Dendritic cell treated with granulocyte-macrophage colony-stimulating factor and Interleukin-4, amounts not matched to agents 40 ng/mL and 50 ng/mL, for 4 days (primary cell): Measurements from ENCODE around the gene TTLL4.
A peak's percentile ranks its signal among the peaks of the same experiment; 100 is the strongest.
"Not testable (repeated sequence)": the region's sequence is repeated elsewhere in the genome, so short reads cannot be mapped to it uniquely, and the experiment has no call there.

Source experiments
- H3K27ac Mint-ChIP-seq: one replicate; pipeline ENCODE4 v1.8.0; 2022; ENCODE audit warnings: mild to moderate bottlenecking, mixed read lengths
- H3K27me3 Mint-ChIP-seq: one replicate; pipeline ENCODE4 v1.8.0; 2022; ENCODE audit warnings: mild to moderate bottlenecking, mixed read lengths
- H3K36me3 Mint-ChIP-seq: one replicate; pipeline ENCODE4 v1.8.0; 2022; ENCODE audit warnings: low read depth, mixed read lengths
- H3K4me1 Mint-ChIP-seq: one replicate; pipeline ENCODE4 v1.8.0; 2022; ENCODE audit warnings: low read depth, mixed read lengths
- H3K4me3 Mint-ChIP-seq: one replicate; pipeline ENCODE4 v1.8.0; 2022; ENCODE audit warnings: mild to moderate bottlenecking, moderate library complexity, mixed read lengths
- H3K9me3 Mint-ChIP-seq: one replicate; pipeline ENCODE4 v1.8.0; 2022; ENCODE audit warnings: mixed read lengths
- intact Hi-C: fragments of 100-400 bp; cut with micrococcal nuclease; formaldehyde crosslinking; loops from one replicate; pipeline ENCODE4 v1.15.0; 2022

The TTLL4 gene, protein sequence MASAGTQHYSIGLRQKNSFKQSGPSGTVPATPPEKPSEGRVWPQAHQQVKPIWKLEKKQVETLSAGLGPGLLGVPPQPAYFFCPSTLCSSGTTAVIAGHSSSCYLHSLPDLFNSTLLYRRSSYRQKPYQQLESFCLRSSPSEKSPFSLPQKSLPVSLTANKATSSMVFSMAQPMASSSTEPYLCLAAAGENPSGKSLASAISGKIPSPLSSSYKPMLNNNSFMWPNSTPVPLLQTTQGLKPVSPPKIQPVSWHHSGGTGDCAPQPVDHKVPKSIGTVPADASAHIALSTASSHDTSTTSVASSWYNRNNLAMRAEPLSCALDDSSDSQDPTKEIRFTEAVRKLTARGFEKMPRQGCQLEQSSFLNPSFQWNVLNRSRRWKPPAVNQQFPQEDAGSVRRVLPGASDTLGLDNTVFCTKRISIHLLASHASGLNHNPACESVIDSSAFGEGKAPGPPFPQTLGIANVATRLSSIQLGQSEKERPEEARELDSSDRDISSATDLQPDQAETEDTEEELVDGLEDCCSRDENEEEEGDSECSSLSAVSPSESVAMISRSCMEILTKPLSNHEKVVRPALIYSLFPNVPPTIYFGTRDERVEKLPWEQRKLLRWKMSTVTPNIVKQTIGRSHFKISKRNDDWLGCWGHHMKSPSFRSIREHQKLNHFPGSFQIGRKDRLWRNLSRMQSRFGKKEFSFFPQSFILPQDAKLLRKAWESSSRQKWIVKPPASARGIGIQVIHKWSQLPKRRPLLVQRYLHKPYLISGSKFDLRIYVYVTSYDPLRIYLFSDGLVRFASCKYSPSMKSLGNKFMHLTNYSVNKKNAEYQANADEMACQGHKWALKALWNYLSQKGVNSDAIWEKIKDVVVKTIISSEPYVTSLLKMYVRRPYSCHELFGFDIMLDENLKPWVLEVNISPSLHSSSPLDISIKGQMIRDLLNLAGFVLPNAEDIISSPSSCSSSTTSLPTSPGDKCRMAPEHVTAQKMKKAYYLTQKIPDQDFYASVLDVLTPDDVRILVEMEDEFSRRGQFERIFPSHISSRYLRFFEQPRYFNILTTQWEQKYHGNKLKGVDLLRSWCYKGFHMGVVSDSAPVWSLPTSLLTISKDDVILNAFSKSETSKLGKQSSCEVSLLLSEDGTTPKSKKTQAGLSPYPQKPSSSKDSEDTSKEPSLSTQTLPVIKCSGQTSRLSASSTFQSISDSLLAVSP

DNA sequence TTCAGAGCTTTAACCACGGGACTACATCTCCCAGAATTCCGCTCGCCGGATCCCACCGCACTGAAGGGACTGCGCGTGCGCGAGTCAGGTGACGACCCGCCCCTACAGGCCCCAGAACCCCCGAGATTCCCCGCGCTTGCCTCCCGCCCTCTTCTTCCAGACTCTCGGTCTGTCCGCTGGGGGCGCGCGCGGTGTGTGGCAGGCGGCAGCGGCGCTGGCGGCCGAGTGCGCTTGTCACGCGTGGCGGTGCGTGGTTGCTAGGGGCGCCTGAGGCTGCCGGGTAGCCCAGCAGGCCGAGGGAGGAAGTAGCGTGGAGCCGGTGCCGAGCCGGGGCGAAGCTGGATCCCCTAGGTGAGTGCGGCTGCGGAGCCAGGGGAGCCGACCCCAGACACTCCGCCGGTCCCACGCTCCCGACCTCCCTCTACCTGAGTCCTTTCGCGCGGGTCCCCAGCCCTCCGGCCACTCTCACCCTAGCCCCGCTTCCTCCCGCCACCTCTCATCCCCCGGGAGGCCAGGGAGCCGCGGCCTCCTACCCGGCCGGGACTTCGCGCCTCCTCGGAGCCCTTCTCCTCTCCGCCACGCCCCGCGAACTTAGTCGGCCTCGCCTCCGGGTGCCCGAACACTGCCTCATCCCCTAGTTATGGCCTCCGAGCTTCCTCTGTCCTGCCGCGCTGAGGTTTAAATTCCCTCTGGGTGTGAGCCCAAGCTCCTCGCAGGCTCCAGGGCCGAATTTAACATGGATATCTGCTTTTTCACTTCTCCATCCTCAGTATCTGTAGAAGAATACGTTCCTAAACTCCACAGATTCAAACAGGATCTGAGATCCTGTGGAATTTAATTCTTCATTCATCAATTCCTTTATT lies at the start of gene TTLL4:
Gene TTLL4, plus strand, starts transcription at position 149 of the 863 bp plus-strand sequence. CDS start 26,842 bp downstream, outside the sequence.
- intact Hi-C loops = loop anchor here (1.0 to 5.0 kb wide), 4 partner anchors 34 to 136 kb away; partner anchors contain the start of genes BCS1L, RNF25, STK36 and ZNF142
- H3K27ac Mint-ChIP-seq = peak within 1 kb of the TSS; percentile 93
- H3K4me3 Mint-ChIP-seq = peak within 1 kb of the TSS; percentile 84
- peaks cover 4% of the 10 kb centered on the region for H3K27me3 Mint-ChIP-seq
- peaks cover 9% of the 10 kb centered on the region for H3K36me3 Mint-ChIP-seq
- peaks cover 18% of the 10 kb centered on the region for H3K4me1 Mint-ChIP-seq
- H3K9me3 Mint-ChIP-seq = no peaks in the 10 kb centered on the region

- no peak overlapping the region for H3K27ac Mint-ChIP-seq
- H3K9me3 Mint-ChIP-seq = no peaks in the 10 kb centered on the region
- no peaks in the 10 kb centered on the region for H3K27me3 Mint-ChIP-seq
- intact Hi-C loops = no loop called here
- no peak overlapping the region for H3K4me3 Mint-ChIP-seq
- peaks cover 25% of the 10 kb centered on the region for H3K4me1 Mint-ChIP-seq
- peaks cover 82% of the 10 kb centered on the region for H3K36me3 Mint-ChIP-seq
These were observed 48.3 kb upstream of the TTLL4 start for GRCh38 chr2:218662377-218662776.

DNA sequence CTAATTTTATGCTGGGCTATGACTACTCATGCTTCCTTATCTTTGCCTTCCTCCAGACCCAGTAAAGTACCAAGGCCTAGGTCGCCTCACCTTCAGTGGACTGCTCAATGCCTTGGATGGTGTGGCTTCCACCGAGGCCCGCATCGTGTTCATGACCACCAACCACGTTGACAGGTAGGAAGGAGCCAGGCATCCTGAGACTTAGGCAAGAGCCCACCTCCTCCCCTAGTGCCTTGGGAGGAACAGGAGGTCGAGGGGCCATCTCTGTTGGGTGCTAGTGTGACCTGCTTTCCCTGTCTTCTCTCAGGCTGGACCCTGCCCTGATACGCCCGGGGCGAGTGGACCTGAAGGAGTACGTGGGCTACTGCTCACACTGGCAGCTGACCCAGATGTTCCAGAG lies 47.8 kb upstream of the TTLL4 start:
- intact Hi-C loops = no loop called here
- no peak overlapping the region for H3K4me3 Mint-ChIP-seq
- no peak overlapping the region for H3K27ac Mint-ChIP-seq
- H3K36me3 Mint-ChIP-seq = peaks cover 82% of the 10 kb centered on the region
- no peaks in the 10 kb centered on the region for H3K27me3 Mint-ChIP-seq
- peaks cover 25% of the 10 kb centered on the region for H3K4me1 Mint-ChIP-seq
- H3K9me3 Mint-ChIP-seq = no peaks in the 10 kb centered on the region

GRCh38 chr2:218663901-218664300 lies 46.7 kb upstream of the TTLL4 start:
- Mint-ChIP-seq H3K36me3 (peaks cover 82% of the 10 kb centered on the region), H3K4me3 (no peak overlapping the region), H3K27me3 (no peaks in the 10 kb centered on the region), H3K27ac (no peak overlapping the region), H3K9me3 (no peaks in the 10 kb centered on the region), H3K4me1 (peaks cover 16% of the 10 kb centered on the region)
- intact Hi-C loops = no loop called here

- H3K4me1 Mint-ChIP-seq = peaks cover 13% of the 10 kb centered on the region
- H3K27ac Mint-ChIP-seq = no peak overlapping the region
- H3K9me3 Mint-ChIP-seq = no peaks in the 10 kb centered on the region
- no peak overlapping the region for H3K4me3 Mint-ChIP-seq
- intact Hi-C loops = no loop called here
- no peaks in the 10 kb centered on the region for H3K27me3 Mint-ChIP-seq
- H3K36me3 Mint-ChIP-seq = peaks cover 74% of the 10 kb centered on the region
These were observed 46.0 kb upstream of the TTLL4 start for GRCh38 chr2:218664653-218665052.

DNA sequence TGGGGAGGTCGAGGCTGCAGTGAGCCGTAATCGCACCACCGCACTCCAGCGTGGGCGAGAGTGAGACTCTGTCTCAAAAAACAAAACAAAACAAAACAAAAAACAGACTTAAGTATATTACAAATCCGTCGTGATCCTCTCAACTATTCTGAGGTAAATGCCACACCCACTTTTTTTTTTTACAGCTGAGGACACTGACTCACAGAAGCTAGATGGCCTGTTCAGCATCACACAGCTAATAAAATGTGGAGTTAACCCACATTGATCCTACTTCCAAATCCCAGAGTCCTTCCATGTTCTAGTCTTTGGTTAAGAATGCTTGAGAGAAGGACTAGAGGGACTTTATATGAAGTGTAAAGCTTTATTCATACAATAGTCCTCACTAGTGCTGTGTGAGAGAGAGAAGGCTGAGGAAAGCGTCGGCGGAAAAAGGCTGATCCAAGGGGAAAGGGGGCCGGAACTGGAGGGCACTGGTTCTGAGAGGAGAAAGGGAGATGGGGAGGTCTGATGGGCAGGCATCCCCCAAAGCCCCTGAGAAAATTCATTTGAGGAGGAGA lies 39.5 kb upstream of the TTLL4 start:
- Mint-ChIP-seq H3K27ac (peak overlapping the region; percentile 88), H3K9me3 (no peaks in the 10 kb centered on the region), H3K27me3 (no peaks in the 10 kb centered on the region), H3K4me1 (peaks cover 19% of the 10 kb centered on the region), H3K36me3 (peaks cover 40% of the 10 kb centered on the region), H3K4me3 (peak overlapping the region; percentile 95)
- intact Hi-C loops = no loop called here

DNA sequence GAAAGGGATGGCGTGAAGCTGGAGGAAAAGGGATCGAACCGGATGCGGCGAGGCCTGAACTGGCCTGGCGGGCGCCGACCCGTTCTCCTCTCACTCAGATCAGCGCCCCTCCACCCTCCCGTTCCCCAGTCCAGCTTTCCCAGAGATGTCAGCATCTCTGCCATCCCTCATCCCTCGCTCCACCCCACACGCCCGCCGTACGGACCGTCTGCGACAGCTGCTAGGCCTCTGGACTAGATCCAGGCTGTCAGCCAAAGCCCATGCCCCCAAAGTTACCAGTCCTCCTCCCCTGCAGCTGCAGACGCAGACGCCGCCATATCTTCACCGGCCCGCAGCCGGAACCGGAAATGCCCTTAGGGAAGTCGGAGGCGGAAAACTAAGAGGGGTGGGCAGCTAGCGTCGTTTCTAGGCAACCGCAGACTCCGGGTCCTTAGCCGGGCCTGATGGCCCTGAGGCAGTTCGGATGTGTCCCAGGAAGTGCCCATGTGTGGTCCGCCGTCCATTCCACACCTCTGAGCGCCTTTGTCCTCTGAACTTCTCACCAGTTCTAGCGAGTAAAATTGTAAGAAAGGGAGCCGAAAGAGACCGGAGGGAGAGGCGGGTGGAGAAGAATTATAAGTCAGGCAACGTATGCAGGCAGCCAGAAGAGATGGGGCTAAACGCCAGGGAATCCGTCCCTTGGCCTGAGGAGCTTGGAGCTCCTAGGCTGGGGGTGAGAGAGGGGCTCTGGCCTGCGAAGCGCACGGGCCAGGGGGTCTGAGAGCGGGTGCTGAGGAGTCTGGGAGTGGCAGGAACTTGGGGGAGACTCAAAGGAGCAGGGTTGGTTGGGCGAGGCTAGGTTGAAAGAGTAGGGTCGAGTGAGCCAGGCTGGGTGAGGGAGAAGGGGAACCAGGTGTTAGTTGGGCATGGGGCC lies 38.7 kb upstream of the TTLL4 start, which contains the start of the genes RNF25 and STK36:
Gene RNF25, minus strand, starts transcription at position 349 of the 913 bp plus-strand sequence. Its CDS starts 32 bp downstream, at position 317.
Gene STK36, plus strand, starts transcription at position 433 of the 913 bp plus-strand sequence. CDS start 744 bp downstream, outside the sequence.
- Mint-ChIP-seq H3K27me3 (no peaks in the 10 kb centered on the region), H3K4me3 (peak within 1 kb of the TSS; percentile 95), H3K27ac (peak within 1 kb of the TSS; percentile 88), H3K36me3 (peaks cover 39% of the 10 kb centered on the region), H3K4me1 (peaks cover 19% of the 10 kb centered on the region), H3K9me3 (no peaks in the 10 kb centered on the region)
- intact Hi-C loops = loop anchor here (2.0 kb wide), 1 partner anchor 39 kb away; the partner anchor contains the start of gene TTLL4

DNA sequence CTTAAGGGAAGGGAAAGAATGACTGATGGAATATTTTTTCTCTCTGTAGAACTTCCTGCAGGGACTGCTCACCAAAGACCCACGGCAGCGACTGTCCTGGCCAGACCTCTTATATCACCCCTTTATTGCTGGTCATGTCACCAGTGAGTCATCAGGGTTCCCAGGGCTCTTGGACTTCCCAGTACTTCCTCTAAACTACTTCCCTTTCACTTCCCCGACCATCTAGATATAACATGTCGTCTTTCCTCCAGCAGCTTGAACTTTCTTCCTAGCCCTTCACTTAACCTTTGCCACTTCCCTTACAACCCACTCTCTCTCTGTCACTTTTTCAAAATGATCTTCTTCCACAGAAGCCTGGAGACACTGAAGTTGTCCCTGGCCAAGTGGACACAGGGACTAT lies 31.5 kb upstream of the TTLL4 start:
- intact Hi-C loops = no loop called here
- H3K27ac Mint-ChIP-seq = no peak overlapping the region
- peaks cover 13% of the 10 kb centered on the region for H3K4me1 Mint-ChIP-seq
- H3K27me3 Mint-ChIP-seq = no peaks in the 10 kb centered on the region
- H3K36me3 Mint-ChIP-seq = peaks cover 11% of the 10 kb centered on the region
- no peak overlapping the region for H3K4me3 Mint-ChIP-seq
- no peaks in the 10 kb centered on the region for H3K9me3 Mint-ChIP-seq

DNA sequence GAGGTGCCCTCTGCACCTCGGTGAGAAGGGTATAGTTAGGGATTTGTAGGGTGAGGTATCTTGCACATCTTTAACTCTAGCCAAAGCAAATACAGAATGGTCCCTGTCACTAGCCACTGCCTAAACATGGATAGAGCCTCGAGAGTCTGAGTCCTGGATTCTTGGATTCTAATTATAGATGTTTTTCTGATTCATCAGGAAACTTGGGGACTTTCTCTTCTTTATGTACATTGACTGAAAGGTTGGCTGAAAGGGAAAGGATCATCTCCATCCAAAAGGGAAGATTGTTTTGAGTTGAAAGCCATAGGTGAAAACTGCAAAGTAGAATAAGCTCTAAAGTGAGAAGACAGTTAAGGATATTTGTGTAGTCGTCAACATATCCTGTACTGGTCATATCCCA lies 30.6 kb upstream of the TTLL4 start:
- Mint-ChIP-seq H3K9me3 (no peaks in the 10 kb centered on the region), H3K27me3 (no peaks in the 10 kb centered on the region), H3K27ac (no peak overlapping the region), H3K4me1 (peaks cover 13% of the 10 kb centered on the region), H3K36me3 (peaks cover 11% of the 10 kb centered on the region), H3K4me3 (no peak overlapping the region)
- intact Hi-C loops = no loop called here

DNA sequence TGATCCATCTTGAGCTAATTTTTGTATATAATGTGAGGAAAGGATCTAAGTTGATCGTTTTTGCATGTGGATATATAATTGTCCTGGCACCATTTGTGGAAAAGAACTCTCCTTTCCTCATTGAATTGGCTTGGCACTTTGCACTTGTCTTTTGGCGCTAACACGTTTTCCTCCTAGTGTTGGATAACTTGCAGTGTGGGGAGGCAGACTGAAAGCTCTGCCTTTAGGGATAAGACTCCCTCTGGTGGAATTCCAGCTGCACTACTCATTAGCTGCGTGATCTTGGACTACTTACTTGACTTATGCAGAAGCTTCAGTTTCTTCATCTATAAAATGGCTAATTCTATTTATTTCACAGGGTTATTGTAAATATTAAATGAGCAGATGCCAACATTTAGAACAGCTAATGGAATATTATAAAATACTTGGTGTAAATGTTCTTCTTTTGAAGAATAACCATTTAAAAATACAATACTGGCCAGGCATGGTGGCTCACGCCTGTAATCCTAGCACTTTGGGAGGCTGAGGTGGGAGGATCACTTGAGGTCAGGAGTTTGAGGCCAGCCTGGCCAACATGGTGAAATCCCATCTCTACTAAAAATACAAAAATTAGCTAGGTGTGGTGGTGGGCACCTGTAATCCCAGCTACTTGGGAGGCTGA lies 23.1 kb upstream of the TTLL4 start:
- H3K4me1 Mint-ChIP-seq, H3K9me3 Mint-ChIP-seq, H3K4me3 Mint-ChIP-seq, intact Hi-C loops, H3K27ac Mint-ChIP-seq, H3K27me3 Mint-ChIP-seq: not testable (repeated sequence)
- peaks cover 12% of the 10 kb centered on the region for H3K36me3 Mint-ChIP-seq

DNA sequence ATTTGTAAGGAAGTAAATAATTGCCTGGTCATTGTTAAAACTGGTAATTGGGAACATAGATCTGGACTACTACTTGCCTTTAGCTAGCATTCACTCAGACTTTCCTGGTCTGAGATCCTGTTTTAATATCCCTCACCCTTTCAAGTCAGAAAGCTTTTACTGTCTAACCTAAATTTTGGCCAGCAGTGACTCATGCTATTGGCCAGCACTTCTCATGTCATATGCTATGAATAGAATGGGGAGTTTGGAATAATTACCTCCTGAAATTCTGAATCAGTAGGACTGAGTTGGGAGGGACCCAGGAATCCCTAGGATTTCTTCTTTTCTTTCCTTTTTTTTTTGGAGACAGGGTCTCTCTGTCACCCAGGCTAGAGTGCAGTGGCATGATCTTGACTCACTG lies 19.4 kb upstream of the TTLL4 start:
- Mint-ChIP-seq H3K27ac (no peak overlapping the region), H3K9me3 (no peaks in the 10 kb centered on the region)

More for the DNA sequence above, 19.4 kb upstream of the TTLL4 start:
- no peaks in the 10 kb centered on the region for H3K4me1 Mint-ChIP-seq
- intact Hi-C loops = no loop called here
- H3K27me3 Mint-ChIP-seq = no peaks in the 10 kb centered on the region
- no peak overlapping the region for H3K4me3 Mint-ChIP-seq
- H3K36me3 Mint-ChIP-seq = peaks cover 29% of the 10 kb centered on the region
